ENCODE data around the gene FOXRED2.

FOXRED2 gene

DNA sequence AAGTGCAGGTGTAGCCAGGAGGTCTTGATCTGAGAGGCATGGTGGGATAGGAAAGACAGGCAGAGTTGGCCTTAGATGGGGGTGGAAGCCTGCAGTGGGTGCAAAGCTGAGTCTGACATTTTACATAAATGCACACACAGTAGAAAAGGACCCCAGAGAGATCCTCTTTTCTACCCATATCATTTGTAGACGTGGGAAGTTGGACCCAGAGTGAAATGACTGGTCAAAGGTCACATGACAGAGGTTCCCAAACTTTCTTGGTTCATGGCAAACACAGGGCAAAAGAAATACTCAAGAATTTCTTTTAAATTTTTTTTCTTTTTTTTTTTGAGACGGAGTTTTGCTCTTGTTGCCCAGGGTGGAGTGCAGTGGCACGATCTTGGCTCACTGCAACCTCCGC, 6.2 kb upstream of the FOXRED2 start:
- no peaks in the 10 kb centered on the region for H3K9me3 ChIP-seq (ENCODE audit: control insufficient read depth in 1 of 2, low read length in 2 of 2)
- H3K4me1 ChIP-seq (ENCODE audit: control insufficient read depth in 1 of 2, insufficient read depth in 2 of 2, low read length in 2 of 2): peaks cover 0 to 5% of the 10 kb centered on the region in 2 donors
- peaks cover 63 to 64% of the 10 kb centered on the region in 2 donors for H3K36me3 ChIP-seq (ENCODE audit: control insufficient read depth in 1 of 2, insufficient read depth in 2 of 2, low read length in 2 of 2)
- H3K4me3 ChIP-seq (ENCODE audit: low read depth in 1 of 2, low read length in 2 of 2): no peak overlapping the region
- H3K27me3 ChIP-seq (ENCODE audit: low read depth, low read length): no peaks in the 10 kb centered on the region
- no peak overlapping the region for H3K27ac ChIP-seq (ENCODE audit: low read length)

DNA sequence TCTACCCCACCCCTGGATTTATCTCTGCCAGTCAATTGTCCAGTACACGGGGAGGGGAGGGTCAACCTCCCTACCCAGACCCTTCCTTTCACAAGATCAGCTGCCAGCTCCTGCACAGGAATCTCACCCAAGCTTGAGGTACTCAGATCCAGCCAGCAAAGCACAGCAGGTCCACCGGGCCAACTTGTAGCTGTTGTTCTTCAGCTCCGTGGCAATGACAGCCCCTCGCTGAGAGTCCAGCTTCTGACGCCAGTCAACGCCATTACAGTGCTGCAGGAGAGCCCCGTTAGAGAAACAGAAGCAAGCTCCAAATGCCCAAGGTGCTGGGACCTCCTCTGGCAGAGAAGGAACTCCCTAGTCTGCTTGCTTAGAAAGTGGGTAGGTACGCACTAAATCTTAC, 5.5 kb upstream of the FOXRED2 start:
- no peaks in the 10 kb centered on the region for H3K27me3 ChIP-seq (ENCODE audit: low read depth, low read length)
- H3K9me3 ChIP-seq (ENCODE audit: control insufficient read depth in 1 of 2, low read length in 2 of 2): no peaks in the 10 kb centered on the region
- H3K27ac ChIP-seq (ENCODE audit: low read length): no peak overlapping the region
- peaks cover 3 to 8% of the 10 kb centered on the region in 2 donors for H3K4me1 ChIP-seq (ENCODE audit: control insufficient read depth in 1 of 2, insufficient read depth in 2 of 2, low read length in 2 of 2)
- H3K36me3 ChIP-seq (ENCODE audit: control insufficient read depth in 1 of 2, insufficient read depth in 2 of 2, low read length in 2 of 2): peaks cover 56 to 60% of the 10 kb centered on the region in 2 donors
- no peak overlapping the region for H3K4me3 ChIP-seq (ENCODE audit: low read depth in 1 of 2, low read length in 2 of 2)

DNA sequence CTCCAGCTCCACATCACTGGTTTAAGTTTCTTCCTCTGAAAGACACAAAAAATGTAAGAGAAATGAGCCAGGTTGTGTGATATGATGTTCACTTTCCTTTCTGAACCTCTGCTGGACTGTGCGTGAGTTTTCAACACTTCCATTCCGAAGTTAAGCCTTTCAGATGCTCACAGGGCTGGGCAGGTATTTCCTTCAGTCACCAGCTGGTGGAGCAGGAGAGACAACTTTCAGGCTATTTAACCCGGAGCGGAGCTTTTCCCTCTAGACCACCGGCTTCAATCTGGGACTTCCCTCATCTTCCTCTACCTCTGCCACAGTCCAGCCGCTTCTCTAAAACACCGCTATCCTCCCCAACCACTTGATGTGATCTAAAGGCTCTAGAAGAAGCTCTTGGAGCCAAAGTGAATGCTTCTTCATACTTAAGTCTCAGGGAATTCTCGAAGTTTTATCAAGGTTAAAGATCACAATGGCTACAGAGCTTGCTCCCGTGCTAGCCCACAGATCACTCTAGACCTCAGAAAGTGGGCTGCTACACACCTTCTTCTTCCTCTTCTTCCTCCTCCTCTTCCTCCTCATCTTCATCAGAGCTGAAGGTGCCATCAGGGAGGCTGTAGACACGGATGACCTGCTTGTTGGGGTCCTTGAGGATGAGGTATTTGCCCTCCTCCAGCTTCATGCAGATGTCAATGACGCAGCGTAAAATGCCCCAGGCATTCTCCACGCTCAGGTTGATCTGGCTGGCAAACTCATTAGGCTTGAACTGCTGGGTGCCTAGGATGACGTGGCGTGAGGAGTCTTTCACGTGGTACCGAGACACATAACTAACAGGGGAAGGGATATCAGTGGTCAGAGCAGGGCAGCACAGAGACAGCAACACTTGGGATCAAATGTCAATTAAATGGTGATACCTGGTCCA, 4.4 kb upstream of the FOXRED2 start:
- no peak overlapping the region for H3K27ac ChIP-seq (ENCODE audit: low read length)
- peaks cover 45 to 49% of the 10 kb centered on the region in 2 donors for H3K36me3 ChIP-seq (ENCODE audit: control insufficient read depth in 1 of 2, insufficient read depth in 2 of 2, low read length in 2 of 2)
- H3K4me3 ChIP-seq (ENCODE audit: low read depth in 1 of 2, low read length in 2 of 2): no peak overlapping the region
- no peaks in the 10 kb centered on the region for H3K27me3 ChIP-seq (ENCODE audit: low read depth, low read length)
- peaks cover 6 to 17% of the 10 kb centered on the region in 2 donors for H3K4me1 ChIP-seq (ENCODE audit: control insufficient read depth in 1 of 2, insufficient read depth in 2 of 2, low read length in 2 of 2)
- H3K9me3 ChIP-seq (ENCODE audit: control insufficient read depth in 1 of 2, low read length in 2 of 2): no peaks in the 10 kb centered on the region

DNA sequence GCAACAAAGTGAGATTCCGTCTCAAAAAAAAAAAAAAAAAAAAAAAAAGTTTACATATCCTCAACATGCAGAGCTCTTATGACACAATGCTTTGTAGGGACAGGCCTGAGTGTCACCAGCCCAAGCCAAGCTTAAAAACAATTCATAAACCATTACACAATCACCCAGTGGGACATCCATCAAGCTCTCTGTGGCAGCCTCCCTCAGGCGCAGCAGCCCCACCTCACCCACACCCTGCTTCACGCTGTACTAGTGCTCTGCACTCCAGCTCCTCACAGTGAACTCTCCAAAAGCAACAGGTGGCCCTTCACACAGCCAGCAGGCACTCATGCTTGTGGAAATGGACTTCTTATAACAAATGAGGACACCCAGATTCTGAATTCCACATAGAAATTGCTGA, 3.5 kb upstream of the FOXRED2 start:
- Histone ChIP-seq H3K9me3 (ENCODE audit: control insufficient read depth in 1 of 2, low read length in 2 of 2) (no peaks in the 10 kb centered on the region), H3K4me1 (ENCODE audit: control insufficient read depth in 1 of 2, insufficient read depth in 2 of 2, low read length in 2 of 2) (peaks cover 6 to 19% of the 10 kb centered on the region in 2 donors), H3K4me3 (ENCODE audit: low read depth in 1 of 2, low read length in 2 of 2) (no peak overlapping the region), H3K36me3 (ENCODE audit: control insufficient read depth in 1 of 2, insufficient read depth in 2 of 2, low read length in 2 of 2) (peaks cover 37 to 41% of the 10 kb centered on the region in 2 donors), H3K27ac (ENCODE audit: low read length) (no peak overlapping the region), H3K27me3 (ENCODE audit: low read depth, low read length) (no peaks in the 10 kb centered on the region)

DNA sequence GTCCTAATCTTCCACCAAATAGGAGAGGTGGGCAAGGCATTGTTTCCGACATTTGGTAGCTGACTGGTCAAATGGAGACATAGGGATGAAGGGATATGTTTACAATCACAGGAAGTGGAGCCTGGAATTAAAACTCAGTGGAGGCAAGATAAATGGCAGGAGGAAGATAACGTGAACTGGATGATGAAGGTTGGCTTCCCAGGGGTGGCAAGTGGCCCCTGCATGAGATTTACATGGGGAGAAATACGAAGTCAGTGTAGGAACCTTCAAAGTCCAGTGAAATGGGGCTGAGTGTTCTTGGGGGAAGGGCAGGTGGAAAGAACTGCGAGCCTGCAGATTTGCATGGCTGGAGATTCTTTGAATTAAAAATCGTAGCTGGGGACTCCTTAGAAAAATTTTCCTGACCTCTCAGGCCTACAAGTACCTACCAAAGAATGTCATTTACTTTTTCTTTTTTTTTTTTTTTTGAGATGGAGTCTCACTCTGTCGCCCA, 724 bp upstream of the FOXRED2 start:
- Histone ChIP-seq H3K4me1 (ENCODE audit: control insufficient read depth in 1 of 2, insufficient read depth in 2 of 2, low read length in 2 of 2) (peaks cover 6 to 19% of the 10 kb centered on the region in 2 donors), H3K27ac (ENCODE audit: low read length) (peak overlapping the region; percentile 74), H3K27me3 (ENCODE audit: low read depth, low read length) (no peaks in the 10 kb centered on the region), H3K9me3 (ENCODE audit: control insufficient read depth in 1 of 2, low read length in 2 of 2) (no peaks in the 10 kb centered on the region), H3K4me3 (ENCODE audit: low read depth in 1 of 2, low read length in 2 of 2) (peak overlapping the region; percentile 64 to 79), H3K36me3 (ENCODE audit: control insufficient read depth in 1 of 2, insufficient read depth in 2 of 2, low read length in 2 of 2) (peaks cover 11 to 20% of the 10 kb centered on the region in 2 donors)

DNA sequence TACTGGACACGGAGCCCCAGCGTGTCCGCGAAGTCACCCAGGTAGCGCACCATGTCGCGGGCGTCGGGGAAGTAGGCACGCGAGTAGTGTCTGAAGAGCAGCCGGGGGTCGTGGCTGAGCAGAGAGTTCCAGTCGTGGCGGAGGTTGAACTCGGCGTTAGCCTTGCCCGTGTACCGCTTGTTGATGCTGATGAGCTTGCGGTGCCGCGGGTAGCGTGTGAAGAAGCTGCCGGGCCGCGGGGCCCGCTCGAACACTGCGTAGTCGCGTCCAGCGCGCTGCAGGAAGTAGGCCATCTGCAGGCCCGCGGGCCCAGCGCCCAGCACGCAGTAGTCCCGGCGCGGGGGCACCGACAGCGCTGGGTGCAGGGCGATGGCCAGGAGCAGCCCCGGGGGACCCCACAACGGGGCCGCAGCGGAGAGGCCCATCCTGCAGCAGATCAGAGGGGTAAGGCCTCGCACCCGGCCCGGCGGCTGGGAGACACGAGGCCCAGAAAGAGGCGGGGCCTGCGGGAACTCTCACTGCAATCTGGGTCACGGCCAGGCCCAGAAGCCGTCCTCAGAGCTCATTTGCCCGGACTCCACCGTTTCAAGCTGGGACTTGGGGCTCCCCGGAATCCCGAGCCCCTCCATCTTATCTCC, 723 bp downstream of the FOXRED2 start:
- H3K27me3 ChIP-seq (ENCODE audit: low read depth, low read length): no peaks in the 10 kb centered on the region
- peak overlapping the region; percentile 64 to 79 for H3K4me3 ChIP-seq (ENCODE audit: low read depth in 1 of 2, low read length in 2 of 2)
- no peak overlapping the region for H3K27ac ChIP-seq (ENCODE audit: low read length)

DNA sequence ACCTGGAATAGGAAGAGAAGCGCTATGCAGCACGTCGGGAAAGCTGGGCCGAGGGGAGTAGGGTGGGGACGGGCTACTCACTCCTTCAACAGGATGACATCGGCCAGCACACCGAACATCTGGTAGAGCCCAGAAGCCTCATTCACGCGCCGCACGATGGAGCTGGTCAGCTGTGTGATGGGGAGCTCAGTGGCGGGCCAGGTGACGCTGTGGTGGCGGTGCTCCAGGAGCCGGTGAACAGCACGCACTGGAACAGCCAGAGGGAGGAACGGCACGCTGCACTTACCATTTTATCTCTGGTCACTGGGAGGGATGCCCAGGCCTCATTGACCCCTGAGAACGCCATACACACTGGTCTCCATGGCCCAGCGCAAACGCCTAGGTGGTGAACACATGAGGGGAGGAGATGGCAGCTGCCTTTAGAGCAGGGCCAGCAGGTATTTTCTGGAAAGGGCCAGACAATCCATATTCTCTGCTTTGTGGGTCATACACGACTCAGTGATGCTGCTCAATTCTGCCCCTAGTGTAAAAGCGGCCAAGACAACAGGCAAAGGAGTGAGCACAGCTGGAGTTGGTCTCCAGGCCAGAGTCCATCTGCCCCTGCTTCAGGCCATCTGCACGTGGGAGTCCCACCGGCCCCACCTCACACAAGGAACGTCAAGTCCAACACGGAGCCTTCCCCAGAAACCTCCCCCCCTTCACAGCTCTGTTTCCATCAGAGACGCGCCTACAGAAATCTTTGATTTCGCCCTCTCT, 8.8 kb downstream of the FOXRED2 start:
- no peaks in the 10 kb centered on the region for H3K4me1 ChIP-seq (ENCODE audit: control insufficient read depth in 1 of 2, insufficient read depth in 2 of 2, low read length in 2 of 2)
- H3K27me3 ChIP-seq (ENCODE audit: low read depth, low read length): no peaks in the 10 kb centered on the region
- peaks cover 0 to 26% of the 10 kb centered on the region in 2 donors for H3K36me3 ChIP-seq (ENCODE audit: control insufficient read depth in 1 of 2, insufficient read depth in 2 of 2, low read length in 2 of 2)
- no peak overlapping the region for H3K4me3 ChIP-seq (ENCODE audit: low read depth in 1 of 2, low read length in 2 of 2)
- no peaks in the 10 kb centered on the region for H3K9me3 ChIP-seq (ENCODE audit: control insufficient read depth in 1 of 2, low read length in 2 of 2)
- no peak overlapping the region for H3K27ac ChIP-seq (ENCODE audit: low read length)

More for the DNA sequence above, 723 bp downstream of the FOXRED2 start:
- Histone ChIP-seq H3K36me3 (ENCODE audit: control insufficient read depth in 1 of 2, insufficient read depth in 2 of 2, low read length in 2 of 2) (peaks cover 0 to 8% of the 10 kb centered on the region in 2 donors), H3K9me3 (ENCODE audit: control insufficient read depth in 1 of 2, low read length in 2 of 2) (no peaks in the 10 kb centered on the region), H3K4me1 (ENCODE audit: control insufficient read depth in 1 of 2, insufficient read depth in 2 of 2, low read length in 2 of 2) (peaks cover 6 to 19% of the 10 kb centered on the region in 2 donors)

DNA sequence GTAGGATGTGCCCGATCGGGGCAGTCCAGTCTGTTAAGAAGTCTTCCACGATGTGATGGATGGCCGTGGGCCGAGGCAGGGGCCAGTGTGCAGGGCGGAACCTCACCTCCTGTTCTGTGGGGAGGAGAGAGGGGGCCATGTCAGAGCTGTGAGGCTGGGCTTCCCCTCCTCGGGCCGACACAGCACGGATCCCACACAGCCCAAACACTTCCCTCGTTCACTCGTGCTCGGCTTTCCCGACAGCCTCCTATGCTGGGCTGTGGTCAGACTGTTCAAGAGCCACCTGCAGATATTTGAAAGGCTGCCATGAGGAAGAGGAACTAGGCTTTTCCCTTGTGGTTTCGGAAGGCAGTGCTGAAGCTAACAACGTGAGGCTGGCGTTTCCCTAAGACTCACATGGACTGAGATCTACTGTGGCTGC, 13.1 kb downstream of the FOXRED2 start:
- no peaks in the 10 kb centered on the region for H3K4me1 ChIP-seq (ENCODE audit: control insufficient read depth in 1 of 2, insufficient read depth in 2 of 2, low read length in 2 of 2)
- peaks cover 0 to 38% of the 10 kb centered on the region in 2 donors for H3K36me3 ChIP-seq (ENCODE audit: control insufficient read depth in 1 of 2, insufficient read depth in 2 of 2, low read length in 2 of 2)
- H3K27me3 ChIP-seq (ENCODE audit: low read depth, low read length): no peaks in the 10 kb centered on the region
- no peaks in the 10 kb centered on the region for H3K9me3 ChIP-seq (ENCODE audit: control insufficient read depth in 1 of 2, low read length in 2 of 2)
- H3K27ac ChIP-seq (ENCODE audit: low read length): no peak overlapping the region
- H3K4me3 ChIP-seq (ENCODE audit: low read depth in 1 of 2, low read length in 2 of 2): no peak overlapping the region

DNA sequence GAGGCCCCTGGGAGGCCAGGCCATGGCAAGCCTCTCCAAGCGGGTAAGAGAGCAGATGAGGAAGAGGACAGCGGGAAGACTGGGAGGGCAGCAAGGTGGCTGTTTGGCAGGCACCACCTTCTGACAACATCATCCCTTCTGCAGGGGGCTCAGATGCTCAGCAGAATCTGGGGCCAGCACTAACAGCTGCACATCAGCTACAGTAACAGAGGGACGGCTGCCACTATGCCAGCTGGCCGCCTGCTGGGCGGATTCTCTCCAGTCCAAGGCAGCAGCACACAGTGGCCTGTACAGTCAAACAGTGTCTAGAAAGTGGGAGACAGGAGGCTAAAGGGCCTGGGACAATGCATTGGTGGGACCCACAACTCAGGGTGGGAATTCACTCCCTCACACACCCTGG, 14.7 kb downstream of the FOXRED2 start:
- no peaks in the 10 kb centered on the region for H3K27me3 ChIP-seq (ENCODE audit: low read depth, low read length)
- H3K4me1 ChIP-seq (ENCODE audit: control insufficient read depth in 1 of 2, insufficient read depth in 2 of 2, low read length in 2 of 2): no peaks in the 10 kb centered on the region
- no peaks in the 10 kb centered on the region for H3K9me3 ChIP-seq (ENCODE audit: control insufficient read depth in 1 of 2, low read length in 2 of 2)
- H3K4me3 ChIP-seq (ENCODE audit: low read depth in 1 of 2, low read length in 2 of 2): no peak overlapping the region
- H3K27ac ChIP-seq (ENCODE audit: low read length): no peak overlapping the region
- peaks cover 0 to 25% of the 10 kb centered on the region in 2 donors for H3K36me3 ChIP-seq (ENCODE audit: control insufficient read depth in 1 of 2, insufficient read depth in 2 of 2, low read length in 2 of 2)

DNA sequence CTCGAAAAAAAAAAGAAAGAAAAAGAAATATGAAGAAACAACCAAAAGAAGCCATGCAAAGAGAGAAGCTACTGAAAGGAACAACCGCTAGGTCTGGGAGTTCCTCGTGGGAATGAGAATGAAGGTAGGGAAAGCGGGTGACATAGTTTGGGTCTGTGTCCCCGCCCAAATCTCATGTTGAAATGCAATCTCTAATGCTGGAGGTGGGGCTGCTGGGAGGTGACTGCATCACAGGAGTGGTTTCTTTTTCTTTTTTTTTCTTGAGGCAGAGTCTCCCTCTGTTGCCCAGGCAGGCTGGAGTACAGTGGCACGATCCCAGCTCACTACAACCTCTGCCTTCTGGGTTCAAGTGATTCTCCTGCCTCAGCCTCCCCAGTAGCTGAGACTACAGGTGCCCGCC, 15.7 kb downstream of the FOXRED2 start:
- H3K27me3 ChIP-seq (ENCODE audit: low read depth, low read length): no peaks in the 10 kb centered on the region
- H3K36me3 ChIP-seq (ENCODE audit: control insufficient read depth in 1 of 2, insufficient read depth in 2 of 2, low read length in 2 of 2): peaks cover 0 to 18% of the 10 kb centered on the region in 2 donors
- H3K9me3 ChIP-seq (ENCODE audit: control insufficient read depth in 1 of 2, low read length in 2 of 2): no peaks in the 10 kb centered on the region
- no peak overlapping the region for H3K4me3 ChIP-seq (ENCODE audit: low read depth in 1 of 2, low read length in 2 of 2)
- no peak overlapping the region for H3K27ac ChIP-seq (ENCODE audit: low read length)
- H3K4me1 ChIP-seq (ENCODE audit: control insufficient read depth in 1 of 2, insufficient read depth in 2 of 2, low read length in 2 of 2): no peaks in the 10 kb centered on the region

Data from muscle layer of duodenum (tissue), 2 donors.